Liver (tissue), 9 donors: Measurements from ENCODE around the gene GNAI2. TPM values are rescaled to one million over a fixed set of nuclear protein-coding genes. Genes with fewer than 3 reads are reported as not detected.

ENCODE experiments used
- DNase-seq: peaks from one replicate; pipeline ENCODE4 v3.0.0-alpha.2; 2017; ENCODE audit warnings: low spot score
- H3K27ac ChIP-seq, 2 donors: one replicate each; pipeline ENCODE4 v1.7.0; 2013; ENCODE audit warnings: inconsistent platforms in 2 of 2, low read length in 2 of 2, control low read depth in 1 of 2, low read depth in 1 of 2, mild to moderate bottlenecking in 1 of 2
- H3K27me3 ChIP-seq, 4 donors: one replicate each; pipeline versions ENCODE4 v1.6.1 to v1.7.0; 2013; ENCODE audit warnings: low read length in 3 of 4, inconsistent platforms in 1 of 4, mild to moderate bottlenecking in 1 of 4, moderate library complexity in 1 of 4; ENCODE audit not compliant: control insufficient read depth in 4 of 4, insufficient read depth in 4 of 4
- H3K36me3 ChIP-seq, 4 donors: one replicate each; pipeline versions ENCODE4 v1.6.1 to v1.7.0; 2013; ENCODE audit warnings: low read length in 3 of 4, mild to moderate bottlenecking in 3 of 4, low read depth in 1 of 4, moderate library complexity in 1 of 4; ENCODE audit not compliant: control insufficient read depth in 4 of 4, insufficient read depth in 3 of 4
- H3K4me1 ChIP-seq, 4 donors: one replicate each; pipeline versions ENCODE4 v1.6.1 to v1.7.0; 2013; ENCODE audit warnings: low read length in 3 of 4, mild to moderate bottlenecking in 3 of 4, moderate library complexity in 1 of 4; ENCODE audit not compliant: control insufficient read depth in 4 of 4, insufficient read depth in 4 of 4
- H3K4me3 ChIP-seq, 3 donors: one replicate each; pipeline versions ENCODE4 v1.6.1 to v1.7.0; 2013; ENCODE audit warnings: low read length in 3 of 3, control low read depth in 1 of 3, low read depth in 1 of 3, mild to moderate bottlenecking in 1 of 3
- H3K9ac ChIP-seq, 2 donors: one replicate each; pipeline ENCODE4 v1.7.0; 2013; ENCODE audit warnings: low read length in 2 of 2, mild to moderate bottlenecking in 2 of 2, moderate library complexity in 2 of 2, control low read depth in 1 of 2, low read depth in 1 of 2
- H3K9me3 ChIP-seq, 4 donors: one replicate each; pipeline versions ENCODE4 v1.6.1 to v1.7.0; 2013; ENCODE audit warnings: low read length in 3 of 4; ENCODE audit not compliant: control insufficient read depth in 4 of 4
- EGR1 ChIP-seq, 2 donors: IDR thresholded peaks; 2 replicates each; pipeline ENCODE4 v1.6.1; 2016 to 2018; ENCODE audit warnings: antibody characterized with exemption in 2 of 2, low read depth in 2 of 2
- FOXA2 ChIP-seq: IDR thresholded peaks from 2 replicates; pipeline ENCODE4 v1.6.1; 2016; ENCODE audit warnings: antibody characterized with exemption
- GABPA ChIP-seq, 2 donors: IDR thresholded peaks in 1 of 2; conservative IDR thresholded peaks in 1 of 2; 2 replicates each; pipeline ENCODE4 v1.6.1; 2016; ENCODE audit warnings: antibody characterized with exemption in 2 of 2, mild to moderate bottlenecking in 1 of 2, moderate library complexity in 1 of 2
- HNF4A ChIP-seq, 2 donors: conservative IDR thresholded peaks; 2 replicates each; pipeline ENCODE4 v1.6.1; 2016; ENCODE audit warnings: antibody characterized with exemption in 2 of 2, mild to moderate bottlenecking in 2 of 2
- HNF4G ChIP-seq: IDR thresholded peaks from 2 replicates; pipeline ENCODE4 v1.6.1; 2016; ENCODE audit warnings: antibody characterized with exemption
- JUND ChIP-seq, 2 donors: IDR thresholded peaks; 2 replicates each; pipeline ENCODE4 v1.6.1; 2016; ENCODE audit warnings: antibody characterized with exemption in 2 of 2
- NR2F2 ChIP-seq: IDR thresholded peaks from 2 replicates; pipeline ENCODE4 v1.6.1; 2016; ENCODE audit warnings: antibody characterized with exemption
- RAD21 ChIP-seq, 2 donors: IDR thresholded peaks; 2 replicates each; pipeline ENCODE4 v1.6.1; 2016; ENCODE audit warnings: antibody characterized with exemption in 2 of 2, mild to moderate bottlenecking in 2 of 2
- RXRA ChIP-seq, 2 donors: IDR thresholded peaks; 2 replicates each; pipeline ENCODE4 v1.6.1; 2017 to 2018; ENCODE audit warnings: antibody characterized with exemption in 2 of 2, mild to moderate bottlenecking in 1 of 2
- SP1 ChIP-seq: IDR thresholded peaks from 2 replicates; pipeline ENCODE4 v1.6.1; 2018; ENCODE audit warnings: antibody characterized with exemption, mild to moderate bottlenecking
- TAF1 ChIP-seq: conservative IDR thresholded peaks from 2 replicates; pipeline ENCODE4 v1.6.1; 2016; ENCODE audit warnings: antibody characterized with exemption, mild to moderate bottlenecking
- YY1 ChIP-seq: IDR thresholded peaks from 2 replicates; pipeline ENCODE4 v1.6.1; 2016; ENCODE audit warnings: antibody characterized with exemption, mild to moderate bottlenecking
- WGBS: extraction: QIAGEN DNeasy Blood & Tissue Kit; methylation state at CpG from one replicate; pipeline ENCODE4 v1.1.7; 2013; 5-methylcytosine and 5-hydroxymethylcytosine counted together
- polyA plus RNA-seq, 2 donors: library from polyadenylated mRNA; stranded (reverse) in 1 of 2; unstranded in 1 of 2; fragments of 200-250 nt in 1 of 2; fragments of >200 nt in 1 of 2; fragmentation: Nextera tagmentation in 1 of 2; extraction: Ambion mirVana in 1 of 2; gene quantifications; one replicate each; pipeline versions ENCODE4 v1.2.1 to v1.2.3, GENCODE V29; 2013 to 2015
- total RNA-seq, 2 donors: library from RNA; depleted of rRNA; stranded (reverse); fragments of >200 nt; gene quantifications; one replicate each; pipeline ENCODE4 v1.2.3, GENCODE V29; 2014
- TF ChIP-seq, protein P1 (sequence below): IDR thresholded peaks from 2 replicates; pipeline ENCODE4 v1.6.1; 2016; ENCODE audit warnings: antibody characterized with exemption
- TF ChIP-seq, protein P2 (sequence below): IDR thresholded peaks from 2 replicates; pipeline ENCODE4 v1.6.1; 2016; ENCODE audit warnings: antibody characterized with exemption
- TF ChIP-seq, protein P3 (sequence below): IDR thresholded peaks from 2 replicates; pipeline ENCODE4 v1.6.1; 2016; ENCODE audit warnings: antibody characterized with exemption
- TF ChIP-seq, protein P4 (sequence below): IDR thresholded peaks from 2 replicates; pipeline ENCODE4 v1.6.1; 2016; ENCODE audit warnings: antibody characterized with exemption, mild to moderate bottlenecking
- donor health status: healthy.
- donor health status: healthy.
- donor health status: healthy.
- donor health status: healthy.
- donor health status: healthy.

GNAI2 gene
- total and polyA plus RNA-seq, 4 donors: 58.3 to 86.3 (median 62.3) TPM

DNA sequence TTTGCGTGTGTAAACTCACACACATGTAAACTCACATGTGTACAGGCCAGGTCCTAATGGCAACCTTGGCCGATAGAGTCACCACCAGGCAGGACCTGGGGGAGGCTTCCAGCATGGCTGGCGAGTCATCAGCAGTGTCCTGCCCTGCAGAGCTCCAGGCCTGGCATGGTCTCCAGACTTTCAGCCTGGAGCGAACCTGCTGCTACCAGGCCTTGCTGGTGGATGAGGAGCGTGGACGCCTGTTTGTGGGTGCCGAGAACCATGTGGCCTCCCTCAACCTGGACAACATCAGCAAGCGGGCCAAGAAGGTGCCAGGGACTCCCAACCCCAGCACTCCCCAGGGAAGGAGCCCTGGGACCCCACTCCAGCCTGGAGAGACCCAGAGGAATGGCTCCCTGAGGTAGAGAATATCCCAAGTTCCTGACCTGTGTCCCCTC, 34.0 kb downstream of the GNAI2 start:
- DNase-seq: no peak
- no peak overlapping the region for H3K4me3 ChIP-seq
- no peaks in the 10 kb centered on the region for H3K27me3 ChIP-seq
- H3K27ac ChIP-seq: no peak overlapping the region
- TF ChIP-seq YY1: no peak
- TF ChIP-seq EGR1 (IDR thresholded peaks at IDR 0.05; ENCODE audit: low read depth in 2 of 2): no peak
- TF ChIP-seq HNF4G: no peak
- TF ChIP-seq, protein P1, sequence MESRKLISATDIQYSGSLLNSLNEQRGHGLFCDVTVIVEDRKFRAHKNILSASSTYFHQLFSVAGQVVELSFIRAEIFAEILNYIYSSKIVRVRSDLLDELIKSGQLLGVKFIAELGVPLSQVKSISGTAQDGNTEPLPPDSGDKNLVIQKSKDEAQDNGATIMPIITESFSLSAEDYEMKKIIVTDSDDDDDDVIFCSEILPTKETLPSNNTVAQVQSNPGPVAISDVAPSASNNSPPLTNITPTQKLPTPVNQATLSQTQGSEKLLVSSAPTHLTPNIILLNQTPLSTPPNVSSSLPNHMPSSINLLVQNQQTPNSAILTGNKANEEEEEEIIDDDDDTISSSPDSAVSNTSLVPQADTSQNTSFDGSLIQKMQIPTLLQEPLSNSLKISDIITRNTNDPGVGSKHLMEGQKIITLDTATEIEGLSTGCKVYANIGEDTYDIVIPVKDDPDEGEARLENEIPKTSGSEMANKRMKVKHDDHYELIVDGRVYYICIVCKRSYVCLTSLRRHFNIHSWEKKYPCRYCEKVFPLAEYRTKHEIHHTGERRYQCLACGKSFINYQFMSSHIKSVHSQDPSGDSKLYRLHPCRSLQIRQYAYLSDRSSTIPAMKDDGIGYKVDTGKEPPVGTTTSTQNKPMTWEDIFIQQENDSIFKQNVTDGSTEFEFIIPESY: no peak
- no peak for TF ChIP-seq FOXA2
- TF ChIP-seq, protein P2, sequence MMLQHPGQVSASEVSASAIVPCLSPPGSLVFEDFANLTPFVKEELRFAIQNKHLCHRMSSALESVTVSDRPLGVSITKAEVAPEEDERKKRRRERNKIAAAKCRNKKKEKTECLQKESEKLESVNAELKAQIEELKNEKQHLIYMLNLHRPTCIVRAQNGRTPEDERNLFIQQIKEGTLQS: no peak
- TF ChIP-seq, protein P3, sequence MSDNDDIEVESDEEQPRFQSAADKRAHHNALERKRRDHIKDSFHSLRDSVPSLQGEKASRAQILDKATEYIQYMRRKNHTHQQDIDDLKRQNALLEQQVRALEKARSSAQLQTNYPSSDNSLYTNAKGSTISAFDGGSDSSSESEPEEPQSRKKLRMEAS: no peak
- no peak for TF ChIP-seq RAD21 (IDR thresholded peaks at IDR 0.05)
- no peak for TF ChIP-seq NR2F2
- no peaks in the 10 kb centered on the region for H3K9me3 ChIP-seq
- 90% methylated on average over 8 of the region's 8 CpGs for WGBS
- peaks cover 1 to 45% (median 22%) of the 10 kb centered on the region in 4 donors for H3K4me1 ChIP-seq
- H3K9ac ChIP-seq: no peak overlapping the region
- H3K36me3 ChIP-seq: no peaks in the 10 kb centered on the region

DNA sequence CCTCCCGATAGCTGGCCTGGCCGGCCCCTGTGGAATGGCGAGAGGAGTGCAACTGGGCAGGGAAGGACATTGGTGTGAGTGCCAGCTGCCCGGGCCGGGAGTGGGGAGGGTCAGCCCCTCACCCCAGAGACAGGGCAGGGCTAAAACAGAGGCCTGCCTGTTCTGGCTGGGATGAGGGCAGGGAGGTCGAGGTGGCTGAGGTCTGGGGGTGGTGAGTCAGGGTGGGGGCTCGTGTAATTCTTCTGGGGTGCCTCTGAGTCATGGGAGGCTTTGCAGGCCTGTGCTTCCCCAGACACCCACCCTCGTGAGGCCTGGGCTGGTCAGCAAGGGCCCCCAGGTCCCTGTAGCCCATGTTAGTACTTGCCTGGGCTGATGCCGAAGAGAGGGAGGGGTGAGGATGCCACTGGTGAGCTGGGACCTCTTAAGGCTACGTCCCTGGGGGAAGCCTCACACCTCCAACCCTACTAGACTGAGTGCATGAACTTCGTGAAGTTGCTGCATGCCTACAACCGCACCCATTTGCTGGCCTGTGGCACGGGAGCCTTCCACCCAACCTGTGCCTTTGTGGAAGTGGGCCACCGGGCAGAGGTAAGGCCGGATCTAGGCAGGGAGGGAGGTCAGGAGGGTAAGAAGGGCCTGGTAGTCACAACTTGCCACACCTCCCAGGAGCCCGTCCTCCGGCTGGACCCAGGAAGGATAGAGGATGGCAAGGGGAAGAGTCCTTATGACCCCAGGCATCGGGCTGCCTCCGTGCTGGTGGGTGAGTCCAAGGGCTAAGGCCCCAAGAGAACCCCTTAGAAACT, 34.6 kb downstream of the GNAI2 start:
- Histone ChIP-seq H3K27ac (no peak overlapping the region), H3K9ac (no peak overlapping the region), H3K27me3 (peaks cover 0 to 2% (median 0%) of the 10 kb centered on the region in 4 donors), H3K9me3 (no peaks in the 10 kb centered on the region), H3K36me3 (no peaks in the 10 kb centered on the region), H3K4me3 (no peak overlapping the region), H3K4me1 (peaks cover 3 to 51% (median 24%) of the 10 kb centered on the region in 4 donors)
- 86% methylated on average over 19 of the region's 19 CpGs for WGBS
- DNase-seq: no peak
- no peak for TF ChIP-seq TAF1
- TF ChIP-seq NR2F2: no peak
- TF ChIP-seq, protein P2: no peak
- TF ChIP-seq RXRA (IDR thresholded peaks at IDR 0.05): no peak
- TF ChIP-seq JUND (IDR thresholded peaks at IDR 0.05): no peak
- TF ChIP-seq FOXA2: no peak
- TF ChIP-seq, protein P1: no peak
- no peak for TF ChIP-seq HNF4G
- TF ChIP-seq GABPA (IDR thresholded peaks at IDR 0.05 in 1 of 2, conservative IDR thresholded peaks at IDR 0.05 in 1 of 2): no peak
- TF ChIP-seq, protein P3: no peak
- no peak for TF ChIP-seq HNF4A (conservative IDR thresholded peaks at IDR 0.05)
- TF ChIP-seq, protein P4, sequence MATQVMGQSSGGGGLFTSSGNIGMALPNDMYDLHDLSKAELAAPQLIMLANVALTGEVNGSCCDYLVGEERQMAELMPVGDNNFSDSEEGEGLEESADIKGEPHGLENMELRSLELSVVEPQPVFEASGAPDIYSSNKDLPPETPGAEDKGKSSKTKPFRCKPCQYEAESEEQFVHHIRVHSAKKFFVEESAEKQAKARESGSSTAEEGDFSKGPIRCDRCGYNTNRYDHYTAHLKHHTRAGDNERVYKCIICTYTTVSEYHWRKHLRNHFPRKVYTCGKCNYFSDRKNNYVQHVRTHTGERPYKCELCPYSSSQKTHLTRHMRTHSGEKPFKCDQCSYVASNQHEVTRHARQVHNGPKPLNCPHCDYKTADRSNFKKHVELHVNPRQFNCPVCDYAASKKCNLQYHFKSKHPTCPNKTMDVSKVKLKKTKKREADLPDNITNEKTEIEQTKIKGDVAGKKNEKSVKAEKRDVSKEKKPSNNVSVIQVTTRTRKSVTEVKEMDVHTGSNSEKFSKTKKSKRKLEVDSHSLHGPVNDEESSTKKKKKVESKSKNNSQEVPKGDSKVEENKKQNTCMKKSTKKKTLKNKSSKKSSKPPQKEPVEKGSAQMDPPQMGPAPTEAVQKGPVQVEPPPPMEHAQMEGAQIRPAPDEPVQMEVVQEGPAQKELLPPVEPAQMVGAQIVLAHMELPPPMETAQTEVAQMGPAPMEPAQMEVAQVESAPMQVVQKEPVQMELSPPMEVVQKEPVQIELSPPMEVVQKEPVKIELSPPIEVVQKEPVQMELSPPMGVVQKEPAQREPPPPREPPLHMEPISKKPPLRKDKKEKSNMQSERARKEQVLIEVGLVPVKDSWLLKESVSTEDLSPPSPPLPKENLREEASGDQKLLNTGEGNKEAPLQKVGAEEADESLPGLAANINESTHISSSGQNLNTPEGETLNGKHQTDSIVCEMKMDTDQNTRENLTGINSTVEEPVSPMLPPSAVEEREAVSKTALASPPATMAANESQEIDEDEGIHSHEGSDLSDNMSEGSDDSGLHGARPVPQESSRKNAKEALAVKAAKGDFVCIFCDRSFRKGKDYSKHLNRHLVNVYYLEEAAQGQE: no peak
- TF ChIP-seq SP1: no peak
